Effector CD4-positive, alpha-beta T cell (primary cell): ENCODE data around the gene PARP2.
"Not testable (repeated sequence)": the region's sequence is repeated elsewhere in the genome, so short reads cannot be mapped to it uniquely, and the experiment has no call there.

Experiments
- DNase-seq: peaks from one replicate; pipeline ENCODE4 v3.0.0-alpha.2; 2020
- total RNA-seq: gene quantifications from one replicate; lab custom pipeline; 2026; lab: John Stamatoyannopoulos, UW

Gene PARP2
- 16.7 reads per million, percentile 43 among the genes with 10 or more reads in this experiment for total RNA-seq

GRCh38 chr14:20343092-20343861, at the start of gene PARP2:
Gene PARP2 (plus strand): TSS chr14:20343635. CDS start chr14:20343642, 7 bp downstream.
- peak; percentile 81 for DNase-seq

- DNase-seq = no peak
Measured at GRCh38 chr14:20294636-20295035, 48.8 kb upstream of the PARP2 start.

- DNase-seq = no peak
Measured at GRCh38 chr14:20295067-20295466, 48.4 kb upstream of the PARP2 start.

- DNase-seq = no peak
Measured at GRCh38 chr14:20302042-20302755, 41.2 kb upstream of the PARP2 start.

GRCh38 chr14:20305265-20306078, 38.0 kb upstream of the PARP2 start, which contains the start of gene TTC5:
Gene TTC5 (minus strand): TSS chr14:20305951. CDS start chr14:20305937, 14 bp downstream.
- peak; percentile 86 for DNase-seq

- no peak for DNase-seq
Measured at GRCh38 chr14:20306079-20306423, 37.4 kb upstream of the PARP2 start.

GRCh38 chr14:20314026-20314425, 29.4 kb upstream of the PARP2 start:
- no peak for DNase-seq

GRCh38 chr14:20317720-20318119, 25.7 kb upstream of the PARP2 start:
- DNase-seq = no peak

- DNase-seq = peak; percentile 31
Measured at GRCh38 chr14:20327005-20327869, 16.2 kb upstream of the PARP2 start.

- no peak for DNase-seq
Measured at GRCh38 chr14:20328705-20329104, 14.7 kb upstream of the PARP2 start.

GRCh38 chr14:20329355-20329754, 14.1 kb upstream of the PARP2 start:
- no peak for DNase-seq

GRCh38 chr14:20331053-20331613, 12.3 kb upstream of the PARP2 start:
- DNase-seq = no peak

GRCh38 chr14:20332431-20332787, 11.0 kb upstream of the PARP2 start:
- DNase-seq = no peak

GRCh38 chr14:20332788-20333493, 10.5 kb upstream of the PARP2 start, which contains the start of gene CCNB1IP1:
Gene CCNB1IP1 (minus strand): TSS chr14:20333279. CDS start chr14:20316523, 16,756 bp downstream.
- DNase-seq = peak; percentile 53

GRCh38 chr14:20333494-20333841, 10.0 kb upstream of the PARP2 start:
- no peak for DNase-seq

- no peak for DNase-seq
Measured at GRCh38 chr14:20334017-20334416, 9.4 kb upstream of the PARP2 start.

GRCh38 chr14:20341032-20341431, 2.4 kb upstream of the PARP2 start:
- not testable (repeated sequence) for DNase-seq

- DNase-seq = no peak
Measured at GRCh38 chr14:20341646-20342045, 1.8 kb upstream of the PARP2 start.

- DNase-seq = no peak
Measured at GRCh38 chr14:20343862-20344220, 406 bp downstream of the PARP2 start.

- DNase-seq = no peak
Measured at GRCh38 chr14:20345366-20345765, 1.9 kb downstream of the PARP2 start.

- DNase-seq = no peak
Measured at GRCh38 chr14:20346713-20347112, 3.3 kb downstream of the PARP2 start.
